ENCODE data around the gene ARHGAP24. TPM values are rescaled to one million over a fixed set of nuclear protein-coding genes. Genes with fewer than 3 reads are reported as not detected.

ARHGAP24 gene
- total RNA-seq, 2 experiments from 2014 or later, result 0.30 to 0.53 TPM

- Mint-ChIP-seq H3K27ac (no peak overlapping the region), H3K4me3 (no peak overlapping the region), H3K36me3 (ENCODE audit: low read depth) (no peaks in the 10 kb centered on the region), H3K27me3 (no peaks in the 10 kb centered on the region), H3K9me3 (peaks cover 2% of the 10 kb centered on the region), H3K4me1 (ENCODE audit: low read depth) (no peaks in the 10 kb centered on the region)
- CTCF ChIA-PET, result no interaction called here
- H3K4me3 ChIP-seq (ENCODE audit: low read length), result no peak overlapping the region
- peaks cover 0 to 4% of the 10 kb centered on the region in 2 experiments for H3K9me3 ChIP-seq (ENCODE audit: control insufficient read depth in 1 of 2, insufficient read depth in 1 of 2, low read length in 2 of 2)
- H3K27me3 ChIP-seq (ENCODE audit: control insufficient read depth in 1 of 2, insufficient read depth in 2 of 2, low read length in 2 of 2), result no peaks in the 10 kb centered on the region
- DNase-seq (no peak), ATAC-seq (ENCODE audit: poor library complexity) (no peak)
- H3K27ac ChIP-seq (ENCODE audit: low read depth in 1 of 2, low read length in 2 of 2), result no peak overlapping the region
- intact Hi-C loops (cut with DNase I, micrococcal nuclease), result no loop called here
- POLR2A ChIA-PET, result no interaction called here
- no peaks in the 10 kb centered on the region for H3K36me3 ChIP-seq (ENCODE audit: insufficient read depth, low read length)
- TF ChIP-seq CTCF (IDR thresholded peaks at IDR 0.05), result no peak
- no peaks in the 10 kb centered on the region for H3K4me1 ChIP-seq (ENCODE audit: insufficient read depth, low read length)
Measured at GRCh38 chr4:85430226-85430625, 44.7 kb upstream of the ARHGAP24 start.

GRCh38 chr4:85430697-85431096 is 44.3 kb upstream of the ARHGAP24 start:
- intact Hi-C loops (cut with DNase I, micrococcal nuclease), result no loop called here
- H3K27ac Mint-ChIP-seq, result no peak overlapping the region
- H3K27me3 Mint-ChIP-seq, result no peaks in the 10 kb centered on the region
- no peaks in the 10 kb centered on the region for H3K36me3 ChIP-seq (ENCODE audit: insufficient read depth, low read length)
- no peak overlapping the region for H3K4me3 ChIP-seq (ENCODE audit: low read length)
- H3K27ac ChIP-seq (ENCODE audit: low read depth in 1 of 2, low read length in 2 of 2), result no peak overlapping the region
- POLR2A ChIA-PET, result no interaction called here
- H3K4me1 Mint-ChIP-seq (ENCODE audit: low read depth), result no peaks in the 10 kb centered on the region
- H3K4me1 ChIP-seq (ENCODE audit: insufficient read depth, low read length), result no peaks in the 10 kb centered on the region
- no peaks in the 10 kb centered on the region for H3K27me3 ChIP-seq (ENCODE audit: control insufficient read depth in 1 of 2, insufficient read depth in 2 of 2, low read length in 2 of 2)
- DNase-seq (no peak), ATAC-seq (ENCODE audit: poor library complexity) (no peak)
- no peak overlapping the region for H3K4me3 Mint-ChIP-seq
- no peaks in the 10 kb centered on the region for H3K36me3 Mint-ChIP-seq (ENCODE audit: low read depth)
- peaks cover 0 to 4% of the 10 kb centered on the region in 2 experiments for H3K9me3 ChIP-seq (ENCODE audit: control insufficient read depth in 1 of 2, insufficient read depth in 1 of 2, low read length in 2 of 2)
- peaks cover 2% of the 10 kb centered on the region for H3K9me3 Mint-ChIP-seq
- TF ChIP-seq CTCF (IDR thresholded peaks at IDR 0.05), result no peak
- CTCF ChIA-PET, result no interaction called here

GRCh38 chr4:85431156-85431555 is 43.8 kb upstream of the ARHGAP24 start:
- H3K4me3 Mint-ChIP-seq, result no peak overlapping the region
- no peaks in the 10 kb centered on the region for H3K27me3 Mint-ChIP-seq
- ATAC-seq (ENCODE audit: poor library complexity) (no peak), DNase-seq (no peak)
- no peaks in the 10 kb centered on the region for H3K36me3 ChIP-seq (ENCODE audit: insufficient read depth, low read length)
- H3K4me1 ChIP-seq (ENCODE audit: insufficient read depth, low read length), result no peaks in the 10 kb centered on the region
- no peaks in the 10 kb centered on the region for H3K27me3 ChIP-seq (ENCODE audit: control insufficient read depth in 1 of 2, insufficient read depth in 2 of 2, low read length in 2 of 2)
- POLR2A ChIA-PET, result no interaction called here
- CTCF ChIA-PET, result no interaction called here
- H3K4me1 Mint-ChIP-seq (ENCODE audit: low read depth), result no peaks in the 10 kb centered on the region
- intact Hi-C loops (cut with DNase I, micrococcal nuclease), result no loop called here
- H3K4me3 ChIP-seq (ENCODE audit: low read length), result no peak overlapping the region
- TF ChIP-seq CTCF (IDR thresholded peaks at IDR 0.05), result no peak
- H3K9me3 Mint-ChIP-seq, result no peaks in the 10 kb centered on the region
- H3K9me3 ChIP-seq (ENCODE audit: control insufficient read depth in 1 of 2, insufficient read depth in 1 of 2, low read length in 2 of 2), result peaks cover 0 to 4% of the 10 kb centered on the region in 2 experiments
- H3K36me3 Mint-ChIP-seq (ENCODE audit: low read depth), result no peaks in the 10 kb centered on the region
- no peak overlapping the region for H3K27ac ChIP-seq (ENCODE audit: low read depth in 1 of 2, low read length in 2 of 2)
- no peak overlapping the region for H3K27ac Mint-ChIP-seq

All from CD4-positive, alpha-beta T cell (primary cell).